Activated T-cell treated with anti-CD3 and anti-CD28 coated beads, Interleukin-2, amount 50 U/mL, for 1 hour (primary cell): ENCODE results near the gene TNNT3.
"Not testable (repeated sequence)": the region's sequence is repeated elsewhere in the genome, so short reads cannot be mapped to it uniquely, and the experiment has no call there.

Source experiments
- DNase-seq: peaks from one replicate; pipeline ENCODE4 v3.0.0-alpha.2; 2020

The TNNT3 gene

DNA sequence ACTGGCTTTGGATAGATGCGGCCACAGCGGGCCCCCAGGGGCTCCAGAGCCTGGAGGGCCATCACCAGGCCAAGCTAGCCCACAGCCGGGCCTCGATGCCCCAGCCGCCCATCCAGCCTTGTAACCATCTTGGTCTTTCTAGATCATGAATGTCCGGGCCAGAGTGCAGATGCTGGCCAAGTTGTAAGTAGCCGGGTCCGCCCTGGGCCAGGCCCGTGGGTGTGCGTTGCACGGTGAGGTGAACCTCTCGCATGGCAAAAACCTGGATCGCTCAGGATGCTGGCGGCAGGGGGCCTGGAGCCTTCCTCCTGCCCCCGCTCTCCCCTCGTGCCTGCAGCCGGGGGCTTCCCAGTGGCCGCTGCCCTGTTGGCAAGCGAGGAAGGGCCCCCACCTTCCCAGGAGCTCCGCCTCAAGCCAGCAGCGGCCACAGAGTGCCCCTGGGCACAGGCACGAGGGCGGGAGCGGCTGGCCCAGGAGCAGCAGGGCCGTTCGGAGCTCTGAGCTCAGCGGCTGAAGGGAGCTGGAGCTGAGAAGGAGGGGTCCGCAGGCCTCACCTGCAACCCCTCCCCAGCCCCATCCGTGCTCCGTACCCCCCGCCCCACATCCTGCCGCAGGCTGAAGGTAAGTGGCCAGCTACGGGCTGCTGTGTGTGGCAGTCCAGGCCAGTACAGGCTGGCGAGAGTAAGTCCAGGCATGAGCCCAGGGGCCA is 16.7 kb downstream of the TNNT3 start:
- no peak for DNase-seq

GRCh38 chr11:1936781-1937615 is 17.5 kb downstream of the TNNT3 start:
- no peak for DNase-seq

- no peak for DNase-seq
Measured at GRCh38 chr11:1937616-1938342, 18.3 kb downstream of the TNNT3 start.

DNA sequence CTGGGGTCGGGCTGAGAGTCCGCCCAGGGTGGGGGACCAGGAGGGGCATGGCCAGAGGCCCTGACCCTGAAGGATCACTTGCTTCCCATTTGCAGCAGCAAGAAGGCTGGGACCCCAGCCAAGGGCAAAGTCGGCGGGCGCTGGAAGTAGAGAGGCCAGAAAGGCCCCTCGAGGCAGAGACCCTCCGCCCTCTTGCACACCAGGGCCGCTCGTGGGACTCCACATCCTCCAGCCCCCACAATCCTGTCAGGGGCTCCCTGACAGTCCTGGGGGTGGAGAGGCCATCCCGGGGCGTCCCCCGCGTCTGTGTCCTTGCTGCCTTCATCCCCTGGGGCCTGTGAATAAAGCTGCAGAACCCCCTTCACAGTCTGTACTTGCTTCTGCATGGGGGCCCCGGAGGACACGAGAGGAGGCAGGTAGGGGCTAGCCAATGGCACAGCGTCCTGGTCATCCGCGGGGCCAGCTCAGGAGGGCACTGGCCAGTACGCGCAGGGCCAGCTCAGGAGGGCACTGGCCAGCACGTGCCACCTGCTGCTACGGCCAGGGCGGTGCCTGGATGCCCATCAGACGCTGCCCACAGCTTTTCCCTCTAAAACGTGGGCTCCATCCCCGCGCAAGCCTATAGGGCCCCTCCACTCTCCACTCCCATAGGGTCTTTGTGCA is 19.0 kb downstream of the TNNT3 start:
- DNase-seq, result no peak

- no peak for DNase-seq
Measured at GRCh38 chr11:1939006-1939625, 19.6 kb downstream of the TNNT3 start.

DNA sequence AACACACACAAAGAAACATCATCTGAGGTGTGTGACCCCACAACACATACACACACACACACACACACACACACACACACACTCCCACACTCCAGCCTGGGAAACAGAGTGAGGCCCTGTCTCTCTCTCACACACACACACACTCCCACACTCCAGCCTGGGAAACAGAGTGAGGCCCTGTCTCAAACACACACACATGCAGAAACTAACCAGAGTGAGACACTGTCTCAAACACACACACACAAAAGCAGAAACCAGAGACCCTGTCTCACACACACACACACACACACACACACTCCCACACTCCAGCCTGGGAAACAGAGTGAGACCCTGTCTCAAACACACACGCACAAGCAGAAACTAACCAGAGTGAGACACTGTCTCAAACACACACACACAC is 20.3 kb downstream of the TNNT3 start:
- DNase-seq, result not testable (repeated sequence)

GRCh38 chr11:1942558-1943260 is 23.2 kb downstream of the TNNT3 start:
- DNase-seq, result no peak

DNA sequence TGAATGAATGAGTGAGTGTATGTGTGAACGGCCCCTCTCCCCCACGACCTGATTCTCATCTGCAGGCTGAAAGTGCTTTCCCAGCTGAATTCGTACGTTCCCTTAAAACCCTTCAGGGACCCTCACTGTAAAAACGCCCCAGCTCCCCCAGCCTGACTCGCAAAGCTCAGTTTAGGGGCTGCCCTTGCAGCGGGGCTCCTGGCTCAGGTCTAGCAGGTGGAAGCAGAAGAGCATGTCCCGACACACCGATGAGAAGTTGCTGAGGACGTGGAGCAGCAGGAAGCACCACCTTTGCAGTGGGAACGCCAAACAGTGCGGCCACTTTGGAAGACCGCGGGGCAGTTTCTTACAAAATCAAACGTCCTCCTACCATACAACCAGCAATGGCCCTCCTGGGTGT is 24.1 kb downstream of the TNNT3 start:
- no peak for DNase-seq

DNA sequence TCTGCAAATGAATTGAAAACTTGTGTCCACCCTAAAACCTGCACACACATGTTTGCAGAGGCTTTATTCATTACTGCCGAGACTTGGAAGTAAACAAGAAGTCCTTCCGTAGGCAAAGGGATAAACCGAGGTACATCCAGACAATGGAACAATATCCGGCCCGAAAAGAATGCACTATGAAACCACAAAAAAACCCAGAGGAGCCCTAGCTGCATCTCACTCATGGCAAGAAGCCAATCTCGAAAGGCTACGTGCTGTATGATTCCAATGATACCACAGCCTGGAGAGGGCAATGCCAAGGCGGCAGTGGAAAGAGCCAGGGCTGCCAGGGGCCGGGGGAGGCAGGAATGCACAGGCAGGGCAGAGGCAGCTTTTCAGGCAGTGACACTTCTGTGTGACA is 24.5 kb downstream of the TNNT3 start:
- DNase-seq, result no peak

GRCh38 chr11:1946812-1947484 is 27.4 kb downstream of the TNNT3 start, which contains the start of gene MRPL23:
TSS of gene MRPL23 (plus strand) at chr11:1947332. CDS start at chr11:1947363, 31 bp downstream.
- no peak for DNase-seq

- DNase-seq, result no peak
Measured at GRCh38 chr11:1947592-1948237, 28.2 kb downstream of the TNNT3 start.

DNA sequence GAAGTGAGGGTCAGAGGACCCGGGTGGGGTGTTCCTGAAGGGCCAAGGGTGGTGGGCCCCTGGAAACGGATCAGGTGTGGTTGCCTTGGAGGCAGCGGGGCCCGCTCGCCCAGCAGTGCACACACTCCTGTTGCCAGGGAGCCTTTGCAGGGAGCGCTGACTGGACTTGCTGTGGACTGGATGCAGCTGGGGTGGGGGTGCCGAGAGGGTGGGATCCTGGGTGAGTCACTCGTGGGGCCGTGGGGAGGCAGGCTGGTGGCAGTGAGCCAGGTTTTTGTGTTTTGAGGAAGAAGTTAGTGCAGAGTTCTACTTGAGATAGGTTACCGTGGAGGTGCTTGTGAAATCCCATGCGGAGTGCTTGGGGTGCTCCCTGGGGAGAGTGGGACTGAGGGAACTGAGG is 28.9 kb downstream of the TNNT3 start:
- no peak for DNase-seq

DNA sequence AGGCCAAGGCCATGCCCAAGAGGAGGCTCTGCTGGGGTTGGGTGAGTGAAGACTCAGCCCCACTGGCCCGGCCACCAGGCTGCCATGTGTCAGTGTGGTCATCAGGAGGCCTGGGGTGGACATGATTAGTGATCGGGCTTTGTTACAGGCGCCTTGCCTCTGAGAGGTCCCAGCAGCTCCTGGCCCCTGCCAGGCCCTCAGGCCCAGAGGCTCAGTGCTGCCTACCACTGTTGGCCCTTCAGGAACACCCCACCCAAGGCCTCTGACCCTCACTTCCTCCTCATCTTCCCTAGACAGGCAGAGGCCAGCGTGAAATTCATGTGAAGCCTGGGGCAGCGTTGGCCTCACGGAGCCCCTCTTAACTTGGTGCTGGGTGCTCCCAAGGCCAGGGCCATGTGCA is 29.8 kb downstream of the TNNT3 start:
- no peak for DNase-seq

DNA sequence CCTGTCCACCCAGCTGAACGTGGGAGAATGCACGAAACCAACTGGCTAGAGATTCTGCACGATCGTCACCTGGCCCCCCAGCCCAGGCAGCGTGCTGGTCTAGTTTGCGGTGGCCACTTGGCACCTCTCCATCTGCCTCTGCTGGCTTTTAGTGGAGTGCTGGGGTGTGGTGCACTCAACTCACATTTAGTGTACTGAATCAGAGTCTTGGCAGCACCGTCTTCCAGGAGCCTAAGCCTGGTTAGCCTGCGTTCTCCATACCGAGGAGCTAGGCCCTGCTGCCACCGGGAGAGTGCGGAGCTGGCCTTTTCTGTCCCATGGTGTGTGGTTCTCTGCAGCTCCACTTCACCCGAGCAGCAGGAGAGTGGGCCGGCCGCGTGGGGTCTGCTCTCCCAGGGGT is 30.4 kb downstream of the TNNT3 start:
- DNase-seq, result no peak

DNA sequence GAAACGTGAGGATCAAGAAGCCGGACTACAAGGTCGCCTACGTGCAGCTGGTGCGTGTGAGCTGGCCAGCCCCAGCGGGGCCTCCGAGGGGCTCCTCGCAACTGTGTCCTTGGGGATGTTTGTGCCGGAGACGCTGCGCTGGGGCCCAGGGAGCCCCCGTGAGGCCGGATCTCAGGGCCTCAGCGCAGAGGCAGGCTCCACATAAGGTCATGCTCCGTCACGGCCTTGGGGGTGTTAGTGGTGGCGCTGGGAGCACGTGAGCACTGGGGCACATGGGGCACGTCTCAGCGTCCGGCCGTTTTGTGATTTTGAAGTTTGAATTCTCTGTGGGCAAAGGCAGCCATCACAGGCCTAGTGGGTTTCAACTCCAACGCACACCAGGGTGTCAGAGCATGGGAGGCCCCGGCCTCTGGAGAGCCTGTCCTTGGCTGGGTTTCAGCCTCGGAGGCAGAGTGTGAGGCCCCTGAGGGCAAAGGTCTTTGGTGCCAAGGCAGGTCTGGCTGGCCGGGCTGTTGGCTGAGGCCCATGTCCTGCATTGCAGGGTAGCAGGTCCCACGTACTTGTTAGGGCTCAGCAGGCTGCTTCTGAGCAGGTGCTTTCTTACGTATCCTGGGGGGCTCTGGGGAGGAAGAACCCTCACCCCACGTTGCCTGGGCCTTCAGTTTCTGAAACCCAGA is 33.4 kb downstream of the TNNT3 start:
- DNase-seq, result no peak

GRCh38 chr11:1953489-1954266 is 34.2 kb downstream of the TNNT3 start:
- peak; percentile 18 for DNase-seq

DNA sequence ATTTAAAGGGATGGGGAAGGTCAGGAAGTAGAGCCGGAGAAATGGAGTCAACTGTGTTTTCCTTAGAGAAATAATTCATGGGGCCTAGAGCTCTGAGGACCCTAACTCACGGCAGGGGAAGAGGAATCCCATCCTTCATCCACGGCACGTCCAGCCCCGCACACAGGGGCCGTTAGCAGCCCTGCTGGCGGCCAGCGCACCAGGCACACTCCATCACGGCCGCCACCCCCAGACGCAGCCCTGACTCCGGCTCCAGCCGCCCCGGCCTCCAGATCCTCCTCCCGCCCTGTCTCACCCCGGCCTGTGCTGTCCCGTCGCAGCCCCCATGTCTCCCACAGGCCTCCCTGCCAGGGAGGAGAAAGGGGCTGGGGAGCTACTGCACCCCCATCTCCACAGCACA is 38.9 kb downstream of the TNNT3 start:
- no peak for DNase-seq

GRCh38 chr11:1959786-1960185 is 40.3 kb downstream of the TNNT3 start:
- no peak for DNase-seq

GRCh38 chr11:1963864-1964263 is 44.4 kb downstream of the TNNT3 start:
- DNase-seq, result no peak
